C4-2B (cell line): ENCODE data around the gene TTL.

Experiments
- ZFX ChIP-seq: fragments of 450-650 bp; IDR thresholded peaks from 2 replicates; pipeline ENCODE4 v1.6.1; 2017
- TF ChIP-seq, protein P1 (sequence below): fragments of 450-650 bp; conservative IDR thresholded peaks from 2 replicates; pipeline ENCODE4 v1.5.1; 2017; ENCODE audit warnings: mild to moderate bottlenecking

GRCh38 chr2:112528541-112528940 is 46.6 kb downstream of the TTL start:
- TF ChIP-seq, protein P1, sequence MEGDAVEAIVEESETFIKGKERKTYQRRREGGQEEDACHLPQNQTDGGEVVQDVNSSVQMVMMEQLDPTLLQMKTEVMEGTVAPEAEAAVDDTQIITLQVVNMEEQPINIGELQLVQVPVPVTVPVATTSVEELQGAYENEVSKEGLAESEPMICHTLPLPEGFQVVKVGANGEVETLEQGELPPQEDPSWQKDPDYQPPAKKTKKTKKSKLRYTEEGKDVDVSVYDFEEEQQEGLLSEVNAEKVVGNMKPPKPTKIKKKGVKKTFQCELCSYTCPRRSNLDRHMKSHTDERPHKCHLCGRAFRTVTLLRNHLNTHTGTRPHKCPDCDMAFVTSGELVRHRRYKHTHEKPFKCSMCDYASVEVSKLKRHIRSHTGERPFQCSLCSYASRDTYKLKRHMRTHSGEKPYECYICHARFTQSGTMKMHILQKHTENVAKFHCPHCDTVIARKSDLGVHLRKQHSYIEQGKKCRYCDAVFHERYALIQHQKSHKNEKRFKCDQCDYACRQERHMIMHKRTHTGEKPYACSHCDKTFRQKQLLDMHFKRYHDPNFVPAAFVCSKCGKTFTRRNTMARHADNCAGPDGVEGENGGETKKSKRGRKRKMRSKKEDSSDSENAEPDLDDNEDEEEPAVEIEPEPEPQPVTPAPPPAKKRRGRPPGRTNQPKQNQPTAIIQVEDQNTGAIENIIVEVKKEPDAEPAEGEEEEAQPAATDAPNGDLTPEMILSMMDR, result no peak
- TF ChIP-seq ZFX, result no peak
